RPMI7951 (cell line): ENCODE measurements around the gene USP43. TPM values are rescaled to one million over a fixed set of nuclear protein-coding genes. Genes with fewer than 3 reads are reported as not detected.

Source experiments
- DNase-seq: peaks from one replicate; pipeline ENCODE4 v3.0.0-alpha.2; 2012; ENCODE audit warnings: low read depth
- total RNA-seq: library from RNA; depleted of rRNA; stranded (reverse); fragments of >200 nt; shearing (Covaris generic); gene quantifications from 2 replicates; pipeline ENCODE4 v1.2.3, GENCODE V29; 2014

USP43 gene
- total RNA-seq, 1 experiment from 2014 or later, result 0.72 TPM

GRCh38 chr17:9707948-9708347 is 62.6 kb downstream of the USP43 start:
- no peak for DNase-seq

- DNase-seq, result no peak
Measured at GRCh38 chr17:9714801-9715200, 69.5 kb downstream of the USP43 start.

- DNase-seq, result no peak
Measured at GRCh38 chr17:9715503-9716016, 70.2 kb downstream of the USP43 start.

- peak; percentile 39 for DNase-seq
Measured at GRCh38 chr17:9725575-9725974, 80.3 kb downstream of the USP43 start.

- no peak for DNase-seq
Measured at GRCh38 chr17:9726291-9726690, 81.0 kb downstream of the USP43 start.

GRCh38 chr17:9728005-9728404 is 82.7 kb downstream of the USP43 start:
- no peak for DNase-seq

GRCh38 chr17:9728564-9728963 is 83.2 kb downstream of the USP43 start:
- no peak for DNase-seq

GRCh38 chr17:9729034-9729650 is 83.8 kb downstream of the USP43 start:
- DNase-seq, result peak; percentile 38

GRCh38 chr17:9729735-9730420 is 84.6 kb downstream of the USP43 start:
- peak; percentile 20 for DNase-seq

GRCh38 chr17:9750524-9750923 is 105.2 kb downstream of the USP43 start:
- peak; percentile 15 for DNase-seq

- peak; percentile 17 for DNase-seq
Measured at GRCh38 chr17:9755083-9755482, 109.8 kb downstream of the USP43 start.

GRCh38 chr17:9760266-9760665 is 114.9 kb downstream of the USP43 start:
- no peak for DNase-seq

- DNase-seq, result no peak
Measured at GRCh38 chr17:9763643-9764042, 118.3 kb downstream of the USP43 start.

- no peak for DNase-seq
Measured at GRCh38 chr17:9765322-9765721, 120.0 kb downstream of the USP43 start.

- no peak for DNase-seq
Measured at GRCh38 chr17:9766970-9767369, 121.7 kb downstream of the USP43 start.

- DNase-seq, result no peak
Measured at GRCh38 chr17:9767432-9767991, 122.2 kb downstream of the USP43 start.

GRCh38 chr17:9768381-9768934 is 123.1 kb downstream of the USP43 start:
- peak; percentile 29 for DNase-seq

GRCh38 chr17:9769036-9769695 is 123.8 kb downstream of the USP43 start:
- no peak for DNase-seq

- DNase-seq, result no peak
Measured at GRCh38 chr17:9771465-9771864, 126.1 kb downstream of the USP43 start.

- DNase-seq, result peak; percentile 18
Measured at GRCh38 chr17:9772658-9773057, 127.3 kb downstream of the USP43 start.

GRCh38 chr17:9776911-9777310 is 131.6 kb downstream of the USP43 start:
- DNase-seq, result no peak
